Tibial nerve (tissue), 4 donors: ENCODE data around the gene ZNF79. TPM values are rescaled to one million over a fixed set of nuclear protein-coding genes. Genes with fewer than 3 reads are reported as not detected.

Experiments used
- DNase-seq, 2 donors: peaks; one replicate each; pipeline ENCODE4 v3.0.0-alpha.2; 2019; ENCODE audit warnings: low spot score in 2 of 2
- H3K27ac ChIP-seq, 4 donors: fragments of 200-600 bp; sonication (generic) in 3 of 4; one replicate each; pipeline ENCODE4 v1.5.1; 2017 to 2019; ENCODE audit warnings: mild to moderate bottlenecking in 1 of 4
- H3K27me3 ChIP-seq, 2 donors: fragments of 200-600 bp; sonication (generic) in 1 of 2; one replicate each; pipeline versions ENCODE4 v1.5.1 to v1.6.0; 2017 to 2019
- H3K36me3 ChIP-seq, 3 donors: fragments of 200-600 bp; sonication (generic); one replicate each; pipeline ENCODE4 v1.5.1; 2018 to 2019
- H3K4me1 ChIP-seq, 4 donors: fragments of 200-600 bp; sonication (generic) in 3 of 4; one replicate each; pipeline ENCODE4 v1.5.1; 2017 to 2019
- H3K4me3 ChIP-seq, 4 donors: fragments of 200-600 bp; sonication (generic) in 3 of 4; one replicate each; pipeline ENCODE4 v1.5.1; 2017 to 2019; ENCODE audit warnings: mild to moderate bottlenecking in 1 of 4, moderate library complexity in 1 of 4
- H3K9me3 ChIP-seq, 4 donors: fragments of 200-600 bp; sonication (generic) in 3 of 4; one replicate each; pipeline ENCODE4 v1.5.1; 2017 to 2019
- EP300 ChIP-seq, 2 donors: sonication (generic); formaldehyde crosslinking; IDR thresholded peaks; one replicate each; pipeline ENCODE4 v1.6.1; 2017; ENCODE audit warnings: antibody characterized with exemption in 2 of 2, mild to moderate bottlenecking in 1 of 2
- POLR2A ChIP-seq, 2 donors: fragments of 450-650 bp; IDR thresholded peaks; one replicate each; pipeline ENCODE4 v1.6.1; 2017; ENCODE audit warnings: antibody characterized with exemption in 2 of 2, mild to moderate bottlenecking in 2 of 2, moderate library complexity in 2 of 2
- WGBS, 2 donors: methylation state at CpG; one replicate each; pipeline ENCODE4 v1.1.5; 2018; 5-methylcytosine and 5-hydroxymethylcytosine counted together
- total RNA-seq, 4 donors: library from RNA; depleted of rRNA; stranded (reverse); fragments of >200 nt; gene quantifications; one replicate each; pipeline ENCODE4 v1.1.0, GENCODE V29; 2016
- TF ChIP-seq, protein P1 (sequence below), 5 experiments: fragments of 200-600 bp in 3 of 5; fragments of 450-650 bp in 2 of 5; sonication (generic) in 3 of 5; IDR thresholded peaks; one replicate each; pipeline ENCODE4 v1.5.1; 2016 to 2019; ENCODE audit warnings: antibody characterized with exemption in 5 of 5, mild to moderate bottlenecking in 3 of 5, moderate library complexity in 2 of 5

The ZNF79 gene
- total RNA-seq, 4 donors from 2014 or later = 11.6 to 18.0 (median 13.0) TPM

DNA sequence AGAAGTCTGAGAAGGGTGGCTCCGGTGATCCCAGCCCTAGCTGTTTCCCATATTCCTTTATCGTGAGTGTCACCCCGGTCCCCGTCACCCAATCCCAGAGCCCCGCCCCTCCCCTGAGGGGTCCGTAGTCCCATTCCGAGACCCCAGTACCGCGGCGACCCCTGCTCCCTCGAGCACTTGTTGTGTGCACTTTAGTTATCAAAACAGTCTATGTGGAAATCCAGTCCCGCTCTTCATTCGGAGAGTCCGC lies 27.4 kb downstream of the ZNF79 start:
- no peak for DNase-seq
- no peak for TF ChIP-seq POLR2A (IDR thresholded peaks at IDR 0.05)
- TF ChIP-seq EP300 (IDR thresholded peaks at IDR 0.05) = no peak
- Histone ChIP-seq H3K4me3 (peak overlapping the region; percentile 68 to 95 (median 86)), H3K9me3 (no peaks in the 10 kb centered on the region), H3K4me1 (peaks cover 0 to 46% (median 19%) of the 10 kb centered on the region in 4 donors), H3K36me3 (peaks cover 0 to 59% (median 17%) of the 10 kb centered on the region in 3 donors), H3K27ac (peak overlapping the region; percentile 80 to 98 (median 92)), H3K27me3 (no peaks in the 10 kb centered on the region)
- WGBS, 2 donors = 0 to 2% methylated on average over 13 of the region's 14 CpGs

DNA sequence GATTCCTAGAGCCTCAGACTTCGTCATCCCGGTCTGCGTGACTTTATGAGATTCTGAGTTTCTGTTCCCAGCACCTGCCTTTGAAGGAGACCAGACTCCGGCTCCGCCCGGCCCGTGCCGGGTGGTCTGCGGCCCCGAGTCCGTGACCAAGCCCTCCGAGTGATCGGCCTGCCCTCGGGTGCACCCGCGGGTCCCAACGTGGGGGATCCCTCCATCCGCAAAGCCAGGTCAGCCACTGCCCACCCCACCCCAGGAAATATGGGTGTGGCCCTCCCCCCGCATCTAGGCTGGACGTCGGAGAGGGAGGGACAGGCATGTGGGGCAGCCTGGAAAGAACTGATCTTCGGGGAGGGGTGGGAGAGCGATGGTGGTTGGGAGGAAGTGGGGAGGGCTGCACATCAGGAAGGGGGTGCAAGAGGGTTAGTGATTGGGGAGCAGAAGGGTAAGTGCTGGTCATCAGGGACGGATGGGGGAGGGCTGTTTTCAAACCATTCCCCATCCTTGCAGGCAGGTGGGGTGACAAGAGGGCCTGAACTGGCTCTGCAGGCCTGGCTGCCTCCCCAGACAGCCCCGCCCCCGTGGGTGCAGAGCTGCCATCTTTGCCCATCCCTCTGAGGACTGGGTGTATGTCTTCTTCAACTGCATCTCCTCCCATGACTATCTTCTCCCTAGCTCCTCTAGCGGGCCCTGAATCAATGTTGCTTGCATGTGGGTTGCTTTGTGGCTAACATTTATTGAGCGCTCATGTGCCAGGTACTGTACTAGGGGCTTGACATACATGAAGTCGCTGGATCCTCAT lies 27.9 kb downstream of the ZNF79 start:
- no peak for DNase-seq
- Histone ChIP-seq H3K4me1 (peaks cover 0 to 46% (median 19%) of the 10 kb centered on the region in 4 donors), H3K27ac (peak overlapping the region; percentile 80 to 98 (median 92)), H3K4me3 (peak overlapping the region; percentile 68 to 95 (median 86)), H3K27me3 (no peaks in the 10 kb centered on the region), H3K9me3 (no peaks in the 10 kb centered on the region), H3K36me3 (peaks cover 0 to 59% (median 12%) of the 10 kb centered on the region in 3 donors)
- 11 to 13% methylated on average over 29 of the region's 29 CpGs for WGBS, 2 donors
- no peak for TF ChIP-seq EP300 (IDR thresholded peaks at IDR 0.05)

DNA sequence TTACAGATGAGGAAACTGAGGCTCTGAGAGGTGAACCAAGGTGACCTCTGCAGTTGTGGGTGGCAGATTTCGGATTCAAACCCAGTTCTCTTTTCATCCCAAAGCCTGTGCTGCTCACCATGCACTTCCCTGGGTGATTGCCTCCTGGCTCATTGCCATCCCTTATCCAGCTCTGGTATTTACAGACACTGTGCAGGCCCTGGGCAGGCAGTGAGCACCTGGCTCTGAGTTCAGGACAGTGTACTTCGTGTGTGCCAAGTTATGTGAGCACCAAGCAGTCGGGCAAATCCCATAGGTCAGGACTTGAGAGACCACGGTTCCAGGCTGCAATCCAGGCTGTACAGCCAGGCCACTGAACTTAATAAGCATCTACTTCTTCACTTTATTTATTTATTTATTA lies 28.5 kb downstream of the ZNF79 start:
- Histone ChIP-seq H3K36me3 (peaks cover 0 to 59% (median 7%) of the 10 kb centered on the region in 3 donors), H3K9me3 (no peaks in the 10 kb centered on the region), H3K27me3 (no peaks in the 10 kb centered on the region), H3K4me1 (peaks cover 0 to 46% (median 19%) of the 10 kb centered on the region in 4 donors), H3K4me3 (no peak overlapping the region), H3K27ac (peak overlapping the region in 1 of 4 donors; percentile 98)
- TF ChIP-seq EP300 (IDR thresholded peaks at IDR 0.05) = no peak
- TF ChIP-seq, protein P1, sequence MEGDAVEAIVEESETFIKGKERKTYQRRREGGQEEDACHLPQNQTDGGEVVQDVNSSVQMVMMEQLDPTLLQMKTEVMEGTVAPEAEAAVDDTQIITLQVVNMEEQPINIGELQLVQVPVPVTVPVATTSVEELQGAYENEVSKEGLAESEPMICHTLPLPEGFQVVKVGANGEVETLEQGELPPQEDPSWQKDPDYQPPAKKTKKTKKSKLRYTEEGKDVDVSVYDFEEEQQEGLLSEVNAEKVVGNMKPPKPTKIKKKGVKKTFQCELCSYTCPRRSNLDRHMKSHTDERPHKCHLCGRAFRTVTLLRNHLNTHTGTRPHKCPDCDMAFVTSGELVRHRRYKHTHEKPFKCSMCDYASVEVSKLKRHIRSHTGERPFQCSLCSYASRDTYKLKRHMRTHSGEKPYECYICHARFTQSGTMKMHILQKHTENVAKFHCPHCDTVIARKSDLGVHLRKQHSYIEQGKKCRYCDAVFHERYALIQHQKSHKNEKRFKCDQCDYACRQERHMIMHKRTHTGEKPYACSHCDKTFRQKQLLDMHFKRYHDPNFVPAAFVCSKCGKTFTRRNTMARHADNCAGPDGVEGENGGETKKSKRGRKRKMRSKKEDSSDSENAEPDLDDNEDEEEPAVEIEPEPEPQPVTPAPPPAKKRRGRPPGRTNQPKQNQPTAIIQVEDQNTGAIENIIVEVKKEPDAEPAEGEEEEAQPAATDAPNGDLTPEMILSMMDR (IDR thresholded peaks at IDR 0.05) = no peak
- TF ChIP-seq POLR2A (IDR thresholded peaks at IDR 0.05) = no peak
- peak in 1 of 2 donors; percentile 20 for DNase-seq
- WGBS, 2 donors = 54 to 58% methylated on average over 4 of the region's 4 CpGs

DNA sequence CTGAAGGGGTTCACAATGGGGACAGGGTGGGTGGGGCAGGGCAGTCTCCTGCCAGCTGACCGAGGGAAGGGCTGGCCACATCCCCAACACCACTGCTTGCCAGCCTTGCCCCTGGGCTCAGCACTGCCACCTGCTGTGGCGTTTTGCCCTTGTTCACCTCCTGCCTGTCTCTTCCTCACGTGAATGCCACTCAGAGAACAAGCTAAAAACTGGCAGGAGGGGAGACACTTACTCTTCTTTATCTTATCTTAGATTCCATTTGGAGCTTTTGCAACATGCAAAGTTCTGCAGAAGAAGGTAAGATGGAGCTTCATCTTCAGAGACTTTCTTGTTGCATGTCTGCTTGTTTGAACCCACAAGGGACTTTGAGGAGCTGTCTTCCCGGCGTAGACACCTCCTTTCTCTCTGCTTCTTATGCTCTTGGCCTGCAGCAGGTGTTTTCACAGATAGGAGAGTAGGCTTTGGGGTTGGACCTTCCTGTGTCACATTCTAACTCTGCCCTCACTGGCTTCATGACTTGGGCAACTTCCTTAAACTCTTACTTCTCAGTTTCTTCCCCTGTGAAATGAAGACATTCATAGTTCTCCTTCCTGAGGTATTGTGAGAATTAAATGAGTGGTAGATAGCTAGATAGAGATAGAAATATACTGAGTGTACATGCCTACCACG lies 31.3 kb downstream of the ZNF79 start:
- TF ChIP-seq, protein P1 (IDR thresholded peaks at IDR 0.05) = peak in 1 of 5 experiments; percentile 19
- no peak for TF ChIP-seq EP300 (IDR thresholded peaks at IDR 0.05)
- no peak for TF ChIP-seq POLR2A (IDR thresholded peaks at IDR 0.05)
- Histone ChIP-seq H3K9me3 (no peaks in the 10 kb centered on the region), H3K4me3 (no peak overlapping the region), H3K4me1 (peaks cover 0 to 25% (median 4%) of the 10 kb centered on the region in 4 donors), H3K27me3 (no peaks in the 10 kb centered on the region), H3K27ac (no peak overlapping the region), H3K36me3 (peaks cover 0 to 62% (median 5%) of the 10 kb centered on the region in 3 donors)
- DNase-seq = no peak
- WGBS, 2 donors = 59 to 60% methylated on average over 6 of the region's 6 CpGs

DNA sequence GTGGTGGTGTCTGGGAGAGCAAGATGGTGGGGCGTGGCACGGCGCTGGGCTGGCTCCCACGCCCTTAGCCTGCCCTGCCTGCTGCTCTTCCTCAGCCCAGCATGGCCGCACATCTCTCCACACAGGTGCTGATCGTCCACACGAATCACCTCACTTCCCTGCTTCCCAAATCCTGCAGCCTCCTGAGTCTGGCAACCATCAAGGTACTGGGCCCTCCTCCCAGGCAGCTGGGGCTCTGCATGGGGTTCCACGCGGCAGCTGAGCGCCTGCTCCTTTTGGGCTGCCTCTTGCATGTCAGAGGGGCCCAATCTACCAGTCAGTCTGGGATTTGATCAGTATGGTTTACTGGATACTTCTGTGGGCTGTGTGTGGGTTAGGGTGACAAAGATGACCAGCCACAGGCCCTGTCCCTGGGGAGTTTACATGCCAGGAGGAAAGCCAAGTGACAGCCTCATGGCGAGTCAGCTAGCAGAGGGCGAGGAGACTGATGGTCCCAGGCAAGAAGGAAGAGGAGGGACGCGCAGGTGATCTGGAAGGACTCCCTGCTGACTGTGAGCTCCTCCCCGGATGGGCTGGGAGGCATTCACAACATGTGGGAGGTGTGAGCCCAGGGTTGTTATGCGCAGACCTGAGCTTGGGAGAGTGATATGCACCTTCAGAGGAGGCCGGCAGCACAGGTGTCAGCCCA lies 33.2 kb downstream of the ZNF79 start:
- Histone ChIP-seq H3K36me3 (peaks cover 5 to 81% (median 14%) of the 10 kb centered on the region in 3 donors), H3K27ac (no peak overlapping the region), H3K9me3 (no peaks in the 10 kb centered on the region), H3K4me1 (peaks cover 0 to 18% (median 2%) of the 10 kb centered on the region in 4 donors), H3K27me3 (no peaks in the 10 kb centered on the region), H3K4me3 (no peak overlapping the region)
- 85 to 86% methylated on average over 17 of the region's 17 CpGs for WGBS, 2 donors
- no peak for TF ChIP-seq POLR2A (IDR thresholded peaks at IDR 0.05)
- TF ChIP-seq, protein P1 (IDR thresholded peaks at IDR 0.05) = no peak
- TF ChIP-seq EP300 (IDR thresholded peaks at IDR 0.05) = no peak
- no peak for DNase-seq
